Measurements from ENCODE around the gene C12orf50. TPM values are rescaled to one million over a fixed set of nuclear protein-coding genes. Genes with fewer than 3 reads are reported as not detected.

C12orf50 gene
- total and polyA plus RNA-seq, 7 experiments from 2014 or later, result 0.11 to 0.16 (median 0.12) TPM; not detected in 4

DNA sequence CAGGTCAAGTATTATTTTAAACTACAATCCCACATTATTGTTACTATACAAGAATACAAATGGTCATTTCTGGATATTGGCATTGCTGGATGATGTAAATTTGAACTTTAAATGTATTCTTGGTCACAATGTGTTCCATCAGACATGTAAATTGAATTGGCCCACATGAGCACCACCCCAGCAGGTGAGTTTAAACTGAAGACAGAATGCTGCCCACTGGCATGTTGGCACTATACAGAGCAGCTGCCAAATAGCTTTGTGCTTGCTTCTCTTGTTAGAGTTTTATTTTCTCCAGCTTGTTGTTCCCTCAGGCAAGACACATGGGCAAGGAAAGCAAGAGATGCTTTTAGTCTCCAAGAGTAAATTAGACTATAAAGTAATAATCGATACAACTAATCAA, 98.6 kb downstream of the C12orf50 start:
- POLR2A ChIA-PET, result no interaction called here
- ATAC-seq, result no peak

More for the DNA sequence above, 98.6 kb downstream of the C12orf50 start:
- Histone ChIP-seq H3K27ac (ENCODE audit: low read depth, low read length) (no peak overlapping the region), H3K4me1 (ENCODE audit: control insufficient read depth in 2 of 2, insufficient read depth in 2 of 2, low read length in 2 of 2) (no peaks in the 10 kb centered on the region), H3K4me3 (ENCODE audit: low read length) (no peak overlapping the region), H3K27me3 (ENCODE audit: control insufficient read depth in 2 of 2, insufficient read depth in 2 of 2, low read length in 2 of 2) (no peaks in the 10 kb centered on the region), H3K9me3 (ENCODE audit: control insufficient read depth in 2 of 3, low read length in 3 of 3) (no peaks in the 10 kb centered on the region), H3K36me3 (ENCODE audit: control insufficient read depth in 2 of 3, insufficient read depth in 3 of 3, low read length in 3 of 3) (no peaks in the 10 kb centered on the region)
- CTCF ChIA-PET, result no interaction called here
- DNase-seq, result no peak
- H3K27me3 Mint-ChIP-seq, result peaks cover 0 to 7% (median 5%) of the 10 kb centered on the region in 5 donors
- H3K4me1 Mint-ChIP-seq, result no peaks in the 10 kb centered on the region
- intact Hi-C loops (cut with micrococcal nuclease), result no loop called here
- H3K4me3 Mint-ChIP-seq, result no peak overlapping the region
- peaks cover 0 to 17% (median 3%) of the 10 kb centered on the region in 11 donors for H3K9me3 Mint-ChIP-seq
- H3K36me3 Mint-ChIP-seq, result no peaks in the 10 kb centered on the region
- no peak overlapping the region for H3K27ac Mint-ChIP-seq

Other genes with a start within 250 kb of the C12orf50 start
- 10 to 100 TPM; 14.7 to 29.5 (median 19.5) TPM for gene CEP290, start 112.7 kb upstream of the C12orf50 start, total RNA-seq
- 1 to 10 TPM; 4.4 to 7.5 TPM for gene CEP290, start 112.7 kb upstream of the C12orf50 start, polyA plus RNA-seq
- gene TMTC3, start 112.9 kb upstream of the C12orf50 start, total RNA-seq, result 10 to 100 TPM in 2 of 5 experiments, 1 to 10 TPM in 3; 6.4 to 11.1 (median 7.5) TPM
- gene TMTC3, start 112.9 kb upstream of the C12orf50 start, polyA plus RNA-seq, result 1 to 10 TPM; 2.5 to 3.1 TPM